ENCODE data around the gene HK1. TPM values are rescaled to one million over a fixed set of nuclear protein-coding genes. Genes with fewer than 3 reads are reported as not detected.

Gene HK1
- total and polyA plus RNA-seq, 2 of the 4 experiments (the other 2 are of a cell fraction) = 53.7 to 90.5 TPM

DNA sequence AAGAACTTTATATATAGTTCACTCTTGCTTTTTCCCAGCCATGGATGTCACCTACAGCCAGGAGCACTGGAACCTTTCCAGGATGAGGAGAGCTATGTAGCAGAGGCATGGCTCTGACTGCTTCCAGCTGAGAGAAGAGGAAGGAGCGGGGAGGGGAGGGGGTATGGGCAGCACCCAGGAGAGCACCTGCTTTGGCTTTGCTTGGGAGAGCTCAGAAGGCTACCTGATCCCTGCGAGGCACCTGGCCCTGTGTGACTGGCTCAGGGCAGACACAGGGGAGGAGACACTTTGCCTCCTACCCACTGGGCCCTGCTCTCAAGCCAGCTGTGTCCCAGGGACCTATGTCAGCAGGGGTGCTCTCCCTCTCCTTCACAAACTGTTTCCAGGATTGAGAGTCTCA is 67.1 kb downstream of the HK1 start:
- Histone ChIP-seq H3K9me3 (ENCODE audit: control insufficient read depth, insufficient read depth, low read length) (no peaks in the 10 kb centered on the region), H2AK9ac (replicated peaks; ENCODE audit: low read depth, low read length, poor library complexity) (no peak overlapping the region), H3K9ac (ENCODE audit: low read depth, low read length) (no peak overlapping the region), H2AFZ (replicated peaks; ENCODE audit: low read length, poor library complexity) (no peak overlapping the region), H3K36me3 (ENCODE audit: control insufficient read depth, insufficient read depth, low read length) (peaks cover 20% of the 10 kb centered on the region), H4K91ac (ENCODE audit: insufficient read depth, low read depth, low read length) (no peak overlapping the region), H3K4me1 (ENCODE audit: control insufficient read depth, insufficient read depth, low read length) (peaks cover 9% of the 10 kb centered on the region), H3K18ac (ENCODE audit: low read depth, low read length) (no peak overlapping the region), H3K4ac (ENCODE audit: low read depth, low read length) (no peak overlapping the region), H3K4me3 (ENCODE audit: insufficient read depth, low read depth, low read length) (no peak overlapping the region), H3K9me1 (ENCODE audit: insufficient read depth, low read length) (peaks cover 33% of the 10 kb centered on the region), H2BK5ac (ENCODE audit: low read depth, low read length, poor library complexity, severe bottlenecking) (no peak overlapping the region), H2BK15ac (ENCODE audit: low read depth, low read length) (no peak overlapping the region), H4K20me1 (ENCODE audit: insufficient read depth, low read length) (peaks cover 36% of the 10 kb centered on the region), H3K27me3 (ENCODE audit: control insufficient read depth, insufficient read depth, low read length) (no peaks in the 10 kb centered on the region), H4K8ac (ENCODE audit: low read depth in 2 of 2, low read length in 2 of 2) (no peak overlapping the region), H2BK120ac (ENCODE audit: low read depth, low read length) (no peak overlapping the region), H3K4me2 (ENCODE audit: low read depth, low read length) (no peak overlapping the region), H4K5ac (ENCODE audit: low read depth, low read length) (no peak overlapping the region), H3K23ac (ENCODE audit: low read depth, low read length) (no peak overlapping the region), H3K27ac (ENCODE audit: insufficient read depth, low read length) (no peak overlapping the region), H2AK5ac (ENCODE audit: low read depth, low read length) (no peak overlapping the region; the same call in 1 of the 2 replicates), H3K79me1 (ENCODE audit: low read depth in 1 of 2, low read length in 2 of 2) (peaks cover 40 to 89% of the 10 kb centered on the region in 2 experiments), H2BK20ac (ENCODE audit: low read depth, low read length) (no peak overlapping the region), H3K14ac (replicated peaks; ENCODE audit: low read depth, low read length) (no peak overlapping the region), H3K56ac (ENCODE audit: extremely low read depth, insufficient read depth, low read length) (no peak overlapping the region)
- BruUV-seq (replicated peaks) = no TSS peak
- intact Hi-C loops (cut with micrococcal nuclease) (no loop called here), dilution Hi-C loops (cut with HindIII; ENCODE audit: low sequenced_read_pairs, unreplicated experiment) (no loop called here), in situ Hi-C loops (cut with MboI; ENCODE audit: low sequenced_read_pairs) (no loop called here)
- CTCF ChIA-PET = no interaction called here
- POLR2A ChIA-PET (ENCODE audit: unreplicated experiment) = no interaction called here
- ATAC-seq (ENCODE audit: low read depth) (no peak), DNase-seq (no peak)
- TF ChIP-seq POLR2A (IDR thresholded peaks at IDR 0.05; ENCODE audit: low read depth, low read length) (no peak), RCOR1 (IDR thresholded peaks at IDR 0.05; ENCODE audit: insufficient replicate concordance, low read length) (no peak), NFE2L2 (IDR thresholded peaks at IDR 0.05; ENCODE audit: low read depth, low read length) (no peak), ELK1 (IDR thresholded peaks at IDR 0.05; ENCODE audit: borderline replicate concordance, low read depth, low read length) (no peak), SMC3 (IDR thresholded peaks at IDR 0.05; ENCODE audit: low read depth, low read length) (no peak), MAZ (IDR thresholded peaks at IDR 0.05; ENCODE audit: borderline replicate concordance, low read depth, low read length) (no peak), RAD21 (IDR thresholded peaks at IDR 0.05; ENCODE audit: low read length) (no peak), MXI1 (IDR thresholded peaks at IDR 0.05; ENCODE audit: borderline replicate concordance, low read depth, low read length) (no peak), BHLHE40 (IDR thresholded peaks at IDR 0.05; ENCODE audit: low read depth, low read length) (no peak), CHD1 (IDR thresholded peaks at IDR 0.05; ENCODE audit: low read depth, low read length) (no peak), CEBPB (IDR thresholded peaks at IDR 0.05; ENCODE audit: low read depth, low read length) (no peak)
- no CpG with 5 or more reads among the region's 2 CpGs for WGBS, 2 experiments (ENCODE audit: extremely low coverage in 2 of 2, insufficient read length in 1 of 2)
